SK-N-SH treated with all-trans-retinoic acid at 6 μM for 48 hours (cell line): Measurements from ENCODE around the gene RFFL.

Source experiments
- ATAC-seq: fragments of 200-7000 bp; cut with Tn5 transposase; 3 replicates; pipeline ENCODE4 v1.9.1; 2020; ENCODE audit warnings: mild to moderate bottlenecking, moderate library complexity
- ARNTL ChIP-seq: fragments of 450-650 bp; formaldehyde crosslinking; IDR thresholded peaks from 2 replicates; pipeline ENCODE4 v1.5.0; 2020; ENCODE audit warnings: low read depth, mild to moderate bottlenecking, moderate library complexity, borderline replicate concordance
- BACH2 ChIP-seq: fragments of 250-450 bp; sonication (Bioruptor Pico); IDR thresholded peaks from 2 replicates; pipeline ENCODE4 v1.9.0; 2021; ENCODE audit warnings: mild to moderate bottlenecking, borderline replicate concordance
- CSDC2 ChIP-seq: fragments of 250-450 bp; sonication (Bioruptor Pico); IDR thresholded peaks from 2 replicates; pipeline ENCODE4 v1.5.0; 2020; ENCODE audit warnings: mild to moderate bottlenecking, moderate library complexity
- ESRRG ChIP-seq: fragments of 250-450 bp; sonication (Bioruptor Pico); IDR thresholded peaks from 2 replicates; pipeline ENCODE4 v1.6.1; 2021; ENCODE audit warnings: mild to moderate bottlenecking
- ISL1 ChIP-seq: fragments of 250-450 bp; sonication (Bioruptor Pico); IDR thresholded peaks from 2 replicates; pipeline ENCODE4 v2.1.2; 2022; ENCODE audit warnings: mild to moderate bottlenecking, moderate library complexity
- PPARA ChIP-seq: fragments of 250-450 bp; sonication (Bioruptor Pico); IDR thresholded peaks from 2 replicates; pipeline ENCODE4 v1.5.0; 2020; ENCODE audit warnings: mild to moderate bottlenecking, borderline replicate concordance
- RARB ChIP-seq: fragments of 250-450 bp; sonication (Bioruptor Pico); IDR thresholded peaks from 2 replicates; pipeline ENCODE4 v1.8.0; 2021; ENCODE audit warnings: mild to moderate bottlenecking, moderate library complexity
- SNAI2 ChIP-seq: fragments of 250-450 bp; sonication (Bioruptor Pico); IDR thresholded peaks from 2 replicates; pipeline ENCODE4 v1.5.0; 2020; ENCODE audit warnings: mild to moderate bottlenecking, moderate library complexity
- TCF4 ChIP-seq: fragments of 250-450 bp; sonication (Bioruptor Pico); IDR thresholded peaks from 2 replicates; pipeline ENCODE4 v1.8.0; 2021; ENCODE audit warnings: mild to moderate bottlenecking, moderate library complexity, borderline replicate concordance
- TOX ChIP-seq: fragments of 250-450 bp; sonication (Bioruptor Pico); IDR thresholded peaks from 2 replicates; pipeline ENCODE4 v1.8.0; 2021; ENCODE audit warnings: mild to moderate bottlenecking, moderate library complexity, borderline replicate concordance
- ZC3H10 ChIP-seq: fragments of 250-450 bp; sonication (Bioruptor Pico); IDR thresholded peaks from 2 replicates; pipeline ENCODE4 v1.5.1; 2021; ENCODE audit warnings: mild to moderate bottlenecking, moderate library complexity
- ZFP3 ChIP-seq: fragments of 250-450 bp; sonication (Bioruptor Pico); IDR thresholded peaks from 2 replicates; pipeline ENCODE4 v1.5.0; 2020; ENCODE audit warnings: mild to moderate bottlenecking, moderate library complexity
- ZFP30 ChIP-seq: fragments of 450-650 bp; formaldehyde crosslinking; IDR thresholded peaks from 2 replicates; pipeline ENCODE4 v1.5.0; 2022; ENCODE audit warnings: mild to moderate bottlenecking, moderate library complexity
- ZNF565 ChIP-seq: fragments of 450-650 bp; formaldehyde crosslinking; conservative IDR thresholded peaks from 2 replicates; pipeline ENCODE4 v1.5.0; 2020; ENCODE audit warnings: low read depth, mild to moderate bottlenecking, moderate library complexity
- ZNF70 ChIP-seq: fragments of 450-650 bp; formaldehyde crosslinking; IDR thresholded peaks from 2 replicates; pipeline ENCODE4 v1.5.0; 2020; ENCODE audit warnings: mild to moderate bottlenecking, moderate library complexity
- ZNF8 ChIP-seq: fragments of 450-650 bp; formaldehyde crosslinking; IDR thresholded peaks from 2 replicates; pipeline ENCODE4 v1.5.0; 2020; ENCODE audit warnings: mild to moderate bottlenecking, moderate library complexity
- TF ChIP-seq, protein P1 (sequence below): fragments of 250-450 bp; sonication (Bioruptor Pico); IDR thresholded peaks from 2 replicates; pipeline ENCODE4 v1.5.1; 2020; ENCODE audit warnings: low read depth, mild to moderate bottlenecking, moderate library complexity
- TF ChIP-seq, protein P2 (sequence below): fragments of 250-450 bp; sonication (Bioruptor Pico); IDR thresholded peaks from 2 replicates; pipeline ENCODE4 v1.8.0; 2021; ENCODE audit warnings: low read depth, mild to moderate bottlenecking, moderate library complexity, borderline replicate concordance
- TF ChIP-seq, protein P3 (sequence below): fragments of 250-450 bp; sonication (Bioruptor Pico); IDR thresholded peaks from 2 replicates; pipeline ENCODE4 v1.5.1; 2021; ENCODE audit warnings: mild to moderate bottlenecking, moderate library complexity
- TF ChIP-seq, protein P4 (sequence below): fragments of 250-450 bp; sonication (Bioruptor Pico); IDR thresholded peaks from 2 replicates; pipeline ENCODE4 v1.5.0; 2020; ENCODE audit warnings: mild to moderate bottlenecking, moderate library complexity
- TF ChIP-seq, protein P5 (sequence below): fragments of 250-450 bp; sonication (Bioruptor Pico); IDR thresholded peaks from 2 replicates; pipeline ENCODE4 v1.8.0; 2020; ENCODE audit warnings: mild to moderate bottlenecking, moderate library complexity, borderline replicate concordance

The RFFL gene

DNA sequence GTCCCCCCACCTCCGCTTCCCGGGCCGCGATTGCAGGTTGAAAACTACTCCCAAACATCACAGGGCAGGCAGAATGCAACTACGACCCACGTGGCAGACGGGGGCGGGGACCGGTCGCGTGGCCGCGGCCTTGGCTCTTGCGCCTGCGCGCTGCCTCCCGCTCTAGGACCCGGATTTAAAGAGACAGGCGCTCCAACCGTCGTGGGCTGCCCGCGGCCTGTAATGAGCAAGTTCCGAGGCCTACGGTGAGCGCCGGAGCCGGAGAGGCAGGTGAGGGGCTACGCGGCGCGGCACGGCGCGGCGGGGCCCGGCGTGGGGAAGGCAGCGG lies 83.2 kb downstream of the RFFL start, which contains the start of gene LIG3:
Gene LIG3 (plus strand): TSS at position 160 of the 328 bp plus-strand sequence. CDS start 2,494 bp downstream, outside the sequence.
- ATAC-seq, result peak; percentile 77
- TF ChIP-seq ZFP30 (no peak), RARB (CRISPR knock-in tag) (no peak), ZC3H10 (no peak), ZFP3 (no peak), PPARA (CRISPR knock-in tag) (no peak), ESRRG (CRISPR knock-in tag) (no peak), ISL1 (no peak), TCF4 (CRISPR knock-in tag) (no peak), ARNTL (no peak), ZNF565 (CRISPR knock-in tag) (no peak)
- TF ChIP-seq, protein P1, sequence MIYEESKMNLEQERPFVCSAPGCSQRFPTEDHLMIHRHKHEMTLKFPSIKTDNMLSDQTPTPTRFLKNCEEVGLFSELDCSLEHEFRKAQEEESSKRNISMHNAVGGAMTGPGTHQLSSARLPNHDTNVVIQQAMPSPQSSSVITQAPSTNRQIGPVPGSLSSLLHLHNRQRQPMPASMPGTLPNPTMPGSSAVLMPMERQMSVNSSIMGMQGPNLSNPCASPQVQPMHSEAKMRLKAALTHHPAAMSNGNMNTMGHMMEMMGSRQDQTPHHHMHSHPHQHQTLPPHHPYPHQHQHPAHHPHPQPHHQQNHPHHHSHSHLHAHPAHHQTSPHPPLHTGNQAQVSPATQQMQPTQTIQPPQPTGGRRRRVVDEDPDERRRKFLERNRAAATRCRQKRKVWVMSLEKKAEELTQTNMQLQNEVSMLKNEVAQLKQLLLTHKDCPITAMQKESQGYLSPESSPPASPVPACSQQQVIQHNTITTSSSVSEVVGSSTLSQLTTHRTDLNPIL, result no peak
- TF ChIP-seq, protein P2, sequence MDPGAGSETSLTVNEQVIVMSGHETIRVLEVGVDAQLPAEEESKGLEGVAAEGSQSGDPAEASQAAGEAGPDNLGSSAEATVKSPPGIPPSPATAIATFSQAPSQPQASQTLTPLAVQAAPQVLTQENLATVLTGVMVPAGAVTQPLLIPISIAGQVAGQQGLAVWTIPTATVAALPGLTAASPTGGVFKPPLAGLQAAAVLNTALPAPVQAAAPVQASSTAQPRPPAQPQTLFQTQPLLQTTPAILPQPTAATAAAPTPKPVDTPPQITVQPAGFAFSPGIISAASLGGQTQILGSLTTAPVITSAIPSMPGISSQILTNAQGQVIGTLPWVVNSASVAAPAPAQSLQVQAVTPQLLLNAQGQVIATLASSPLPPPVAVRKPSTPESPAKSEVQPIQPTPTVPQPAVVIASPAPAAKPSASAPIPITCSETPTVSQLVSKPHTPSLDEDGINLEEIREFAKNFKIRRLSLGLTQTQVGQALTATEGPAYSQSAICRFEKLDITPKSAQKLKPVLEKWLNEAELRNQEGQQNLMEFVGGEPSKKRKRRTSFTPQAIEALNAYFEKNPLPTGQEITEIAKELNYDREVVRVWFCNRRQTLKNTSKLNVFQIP (CRISPR knock-in tag), result no peak

DNA sequence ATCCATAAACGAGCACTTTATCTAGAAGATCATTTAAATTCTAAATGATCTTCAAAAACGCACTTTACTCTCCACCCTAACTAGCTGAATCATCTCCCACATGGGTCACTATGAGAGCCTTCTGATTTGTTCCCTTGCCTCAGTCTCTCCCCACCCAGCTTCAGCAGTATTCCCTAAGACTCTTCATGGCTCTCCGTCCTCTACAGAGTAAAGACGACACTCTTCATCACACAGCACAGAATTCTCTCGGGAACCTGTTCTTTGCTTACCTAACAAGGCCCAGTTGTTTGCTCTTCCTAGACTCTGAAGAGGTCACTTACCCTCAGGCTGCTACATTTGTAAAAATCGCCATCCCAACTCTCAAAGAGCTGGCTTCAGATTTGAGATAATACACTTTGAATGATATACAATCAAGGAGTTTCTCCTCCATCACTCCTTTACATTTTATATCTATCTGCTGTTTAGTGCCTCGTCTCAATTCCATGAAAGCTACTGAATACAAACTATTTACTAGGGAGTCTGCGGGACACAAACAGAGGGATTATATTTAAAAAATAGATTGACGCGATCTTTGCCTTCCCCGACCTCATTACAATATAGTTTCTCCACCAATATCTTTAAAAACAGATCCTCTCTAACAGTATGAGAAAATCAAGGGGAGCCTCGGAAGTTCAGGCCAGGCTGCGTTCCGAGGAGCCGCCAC lies 83.7 kb downstream of the RFFL start:
- ATAC-seq, result no peak
- TF ChIP-seq SNAI2 (CRISPR knock-in tag) (no peak), ZC3H10 (no peak), TOX (CRISPR knock-in tag) (no peak), ZNF8 (CRISPR knock-in tag) (no peak), ZNF70 (CRISPR knock-in tag) (no peak), PPARA (CRISPR knock-in tag) (no peak), BACH2 (CRISPR knock-in tag) (no peak), ARNTL (no peak), ZFP3 (no peak), CSDC2 (no peak), ESRRG (CRISPR knock-in tag) (no peak), ZNF565 (CRISPR knock-in tag) (no peak)
- TF ChIP-seq, protein P2 (CRISPR knock-in tag), result no peak
- TF ChIP-seq, protein P3, sequence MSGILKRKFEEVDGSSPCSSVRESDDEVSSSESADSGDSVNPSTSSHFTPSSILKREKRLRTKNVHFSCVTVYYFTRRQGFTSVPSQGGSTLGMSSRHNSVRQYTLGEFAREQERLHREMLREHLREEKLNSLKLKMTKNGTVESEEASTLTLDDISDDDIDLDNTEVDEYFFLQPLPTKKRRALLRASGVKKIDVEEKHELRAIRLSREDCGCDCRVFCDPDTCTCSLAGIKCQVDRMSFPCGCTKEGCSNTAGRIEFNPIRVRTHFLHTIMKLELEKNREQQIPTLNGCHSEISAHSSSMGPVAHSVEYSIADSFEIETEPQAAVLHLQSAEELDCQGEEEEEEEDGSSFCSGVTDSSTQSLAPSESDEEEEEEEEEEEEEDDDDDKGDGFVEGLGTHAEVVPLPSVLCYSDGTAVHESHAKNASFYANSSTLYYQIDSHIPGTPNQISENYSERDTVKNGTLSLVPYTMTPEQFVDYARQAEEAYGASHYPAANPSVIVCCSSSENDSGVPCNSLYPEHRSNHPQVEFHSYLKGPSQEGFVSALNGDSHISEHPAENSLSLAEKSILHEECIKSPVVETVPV (CRISPR knock-in tag), result no peak
- TF ChIP-seq, protein P4, sequence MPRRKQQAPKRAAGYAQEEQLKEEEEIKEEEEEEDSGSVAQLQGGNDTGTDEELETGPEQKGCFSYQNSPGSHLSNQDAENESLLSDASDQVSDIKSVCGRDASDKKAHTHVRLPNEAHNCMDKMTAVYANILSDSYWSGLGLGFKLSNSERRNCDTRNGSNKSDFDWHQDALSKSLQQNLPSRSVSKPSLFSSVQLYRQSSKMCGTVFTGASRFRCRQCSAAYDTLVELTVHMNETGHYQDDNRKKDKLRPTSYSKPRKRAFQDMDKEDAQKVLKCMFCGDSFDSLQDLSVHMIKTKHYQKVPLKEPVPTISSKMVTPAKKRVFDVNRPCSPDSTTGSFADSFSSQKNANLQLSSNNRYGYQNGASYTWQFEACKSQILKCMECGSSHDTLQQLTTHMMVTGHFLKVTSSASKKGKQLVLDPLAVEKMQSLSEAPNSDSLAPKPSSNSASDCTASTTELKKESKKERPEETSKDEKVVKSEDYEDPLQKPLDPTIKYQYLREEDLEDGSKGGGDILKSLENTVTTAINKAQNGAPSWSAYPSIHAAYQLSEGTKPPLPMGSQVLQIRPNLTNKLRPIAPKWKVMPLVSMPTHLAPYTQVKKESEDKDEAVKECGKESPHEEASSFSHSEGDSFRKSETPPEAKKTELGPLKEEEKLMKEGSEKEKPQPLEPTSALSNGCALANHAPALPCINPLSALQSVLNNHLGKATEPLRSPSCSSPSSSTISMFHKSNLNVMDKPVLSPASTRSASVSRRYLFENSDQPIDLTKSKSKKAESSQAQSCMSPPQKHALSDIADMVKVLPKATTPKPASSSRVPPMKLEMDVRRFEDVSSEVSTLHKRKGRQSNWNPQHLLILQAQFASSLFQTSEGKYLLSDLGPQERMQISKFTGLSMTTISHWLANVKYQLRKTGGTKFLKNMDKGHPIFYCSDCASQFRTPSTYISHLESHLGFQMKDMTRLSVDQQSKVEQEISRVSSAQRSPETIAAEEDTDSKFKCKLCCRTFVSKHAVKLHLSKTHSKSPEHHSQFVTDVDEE (CRISPR knock-in tag), result no peak
- TF ChIP-seq, protein P5, sequence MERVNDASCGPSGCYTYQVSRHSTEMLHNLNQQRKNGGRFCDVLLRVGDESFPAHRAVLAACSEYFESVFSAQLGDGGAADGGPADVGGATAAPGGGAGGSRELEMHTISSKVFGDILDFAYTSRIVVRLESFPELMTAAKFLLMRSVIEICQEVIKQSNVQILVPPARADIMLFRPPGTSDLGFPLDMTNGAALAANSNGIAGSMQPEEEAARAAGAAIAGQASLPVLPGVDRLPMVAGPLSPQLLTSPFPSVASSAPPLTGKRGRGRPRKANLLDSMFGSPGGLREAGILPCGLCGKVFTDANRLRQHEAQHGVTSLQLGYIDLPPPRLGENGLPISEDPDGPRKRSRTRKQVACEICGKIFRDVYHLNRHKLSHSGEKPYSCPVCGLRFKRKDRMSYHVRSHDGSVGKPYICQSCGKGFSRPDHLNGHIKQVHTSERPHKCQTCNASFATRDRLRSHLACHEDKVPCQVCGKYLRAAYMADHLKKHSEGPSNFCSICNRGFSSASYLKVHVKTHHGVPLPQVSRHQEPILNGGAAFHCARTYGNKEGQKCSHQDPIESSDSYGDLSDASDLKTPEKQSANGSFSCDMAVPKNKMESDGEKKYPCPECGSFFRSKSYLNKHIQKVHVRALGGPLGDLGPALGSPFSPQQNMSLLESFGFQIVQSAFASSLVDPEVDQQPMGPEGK, result no peak
- TF ChIP-seq, protein P1, result no peak
